HEK293 (cell line): Measurements from ENCODE around the gene SRSF1.

Experiments used
- FEZF1 ChIP-seq: fragments of 450-650 bp; formaldehyde crosslinking; IDR thresholded peaks from 2 replicates; pipeline ENCODE4 v1.5.1; 2016; ENCODE audit warnings: missing biosample characterization, missing genetic modification characterization
- GLIS2 ChIP-seq: fragments of 450-650 bp; formaldehyde crosslinking; IDR thresholded peaks from 2 replicates; pipeline ENCODE4 v1.5.1; 2016; ENCODE audit warnings: missing biosample characterization, missing genetic modification characterization
- HOXA7 ChIP-seq: sonication (generic); formaldehyde crosslinking; IDR thresholded peaks from 2 replicates; pipeline ENCODE4 v1.8.1; 2022; ENCODE audit warnings: missing genetic modification reagents, borderline replicate concordance
- KLF1 ChIP-seq: fragments of 450-650 bp; formaldehyde crosslinking; IDR thresholded peaks from 2 replicates; pipeline ENCODE4 v1.5.1; 2016; ENCODE audit warnings: missing biosample characterization, missing genetic modification characterization
- KLF7 ChIP-seq: fragments of 450-650 bp; formaldehyde crosslinking; IDR thresholded peaks from 2 replicates; pipeline ENCODE4 v1.5.1; 2016; ENCODE audit warnings: missing biosample characterization, missing genetic modification characterization, borderline replicate concordance
- SP3 ChIP-seq: fragments of 450-650 bp; formaldehyde crosslinking; IDR thresholded peaks from 2 replicates; pipeline ENCODE4 v1.5.1; 2016; ENCODE audit warnings: missing biosample characterization, missing genetic modification characterization
- ZBTB21 ChIP-seq: fragments of 450-650 bp; formaldehyde crosslinking; IDR thresholded peaks from 2 replicates; pipeline ENCODE4 v1.5.1; 2017; ENCODE audit warnings: missing biosample characterization, missing genetic modification characterization
- ZEB2 ChIP-seq: fragments of 450-650 bp; formaldehyde crosslinking; IDR thresholded peaks from 2 replicates; pipeline ENCODE4 v1.5.1; 2016; ENCODE audit warnings: missing biosample characterization, missing genetic modification characterization
- ZNF112 ChIP-seq: fragments of 450-650 bp; formaldehyde crosslinking; IDR thresholded peaks from 2 replicates; pipeline ENCODE4 v1.5.0; 2017; ENCODE audit warnings: missing biosample characterization, missing genetic modification characterization
- ZNF140 ChIP-seq: fragments of 450-650 bp; formaldehyde crosslinking; IDR thresholded peaks from 2 replicates; pipeline ENCODE4 v1.5.1; 2016; ENCODE audit warnings: missing biosample characterization, missing genetic modification characterization
- ZNF16 ChIP-seq: fragments of 450-650 bp; formaldehyde crosslinking; IDR thresholded peaks from 2 replicates; pipeline ENCODE4 v1.5.1; 2016; ENCODE audit warnings: low read depth, missing biosample characterization, missing genetic modification characterization
- ZNF184 ChIP-seq: fragments of 450-650 bp; IDR thresholded peaks from 2 replicates; pipeline ENCODE4 v1.5.1; 2018; ENCODE audit warnings: missing biosample characterization, mild to moderate bottlenecking, missing genetic modification characterization
- ZNF311 ChIP-seq: fragments of 450-650 bp; formaldehyde crosslinking; IDR thresholded peaks from 2 replicates; pipeline ENCODE4 v1.5.1; 2017; ENCODE audit warnings: missing biosample characterization, missing genetic modification characterization, borderline replicate concordance
- ZNF341 ChIP-seq: fragments of 450-650 bp; formaldehyde crosslinking; IDR thresholded peaks from 2 replicates; pipeline ENCODE4; 2016; ENCODE audit warnings: low read depth, missing biosample characterization, missing genetic modification characterization
- ZNF404 ChIP-seq: fragments of 450-650 bp; formaldehyde crosslinking; IDR thresholded peaks from 2 replicates; pipeline ENCODE4 v1.5.1; 2017; ENCODE audit warnings: missing biosample characterization, missing genetic modification characterization
- ZNF600 ChIP-seq: fragments of 450-650 bp; formaldehyde crosslinking; IDR thresholded peaks from 2 replicates; pipeline ENCODE4 v1.5.1; 2016; ENCODE audit warnings: missing biosample characterization, missing genetic modification characterization
- ZNF670 ChIP-seq: fragments of 450-650 bp; formaldehyde crosslinking; IDR thresholded peaks from 2 replicates; pipeline ENCODE4 v1.5.1; 2016; ENCODE audit warnings: missing biosample characterization, missing genetic modification characterization, low read depth
- ZNF701 ChIP-seq: fragments of 450-650 bp; formaldehyde crosslinking; IDR thresholded peaks from 2 replicates; pipeline ENCODE4 v1.5.1; 2016; ENCODE audit warnings: missing biosample characterization, missing genetic modification characterization
- ZNF76 ChIP-seq: fragments of 450-650 bp; formaldehyde crosslinking; IDR thresholded peaks from 2 replicates; pipeline ENCODE4; 2016; ENCODE audit warnings: low read depth, missing biosample characterization, missing genetic modification characterization, borderline replicate concordance
- ZNF843 ChIP-seq: fragments of 450-650 bp; formaldehyde crosslinking; IDR thresholded peaks from 2 replicates; pipeline ENCODE4 v1.5.1; 2016; ENCODE audit warnings: missing biosample characterization, missing genetic modification characterization
- TF ChIP-seq, protein P1 (sequence below): fragments of 450-650 bp; formaldehyde crosslinking; IDR thresholded peaks from 2 replicates; pipeline ENCODE4 v1.5.1; 2016; ENCODE audit warnings: missing biosample characterization, missing genetic modification characterization
- TF ChIP-seq, protein P2 (sequence below): fragments of 450-650 bp; formaldehyde crosslinking; IDR thresholded peaks from 2 replicates; pipeline ENCODE4 v1.5.1; 2016; ENCODE audit warnings: missing biosample characterization, missing genetic modification characterization
- TF ChIP-seq, protein P3 (sequence below): fragments of 450-650 bp; formaldehyde crosslinking; IDR thresholded peaks from 2 replicates; pipeline ENCODE4 v1.5.1; 2016; ENCODE audit warnings: missing biosample characterization, missing genetic modification characterization, borderline replicate concordance
- TF ChIP-seq, protein P4 (sequence below): fragments of 450-650 bp; formaldehyde crosslinking; IDR thresholded peaks from 2 replicates; pipeline ENCODE4 v1.5.1; 2016; ENCODE audit warnings: missing biosample characterization, missing genetic modification characterization
- TF ChIP-seq, protein P5 (sequence below): fragments of 450-650 bp; formaldehyde crosslinking; IDR thresholded peaks from 2 replicates; pipeline ENCODE4 v1.5.1; 2017; ENCODE audit warnings: missing biosample characterization, missing genetic modification characterization
- TF ChIP-seq, protein P6 (sequence below): fragments of 450-650 bp; formaldehyde crosslinking; IDR thresholded peaks from 2 replicates; pipeline ENCODE4 v1.5.1; 2016; ENCODE audit warnings: missing biosample characterization, missing genetic modification characterization, low read depth
- TF ChIP-seq, protein P7 (sequence below): fragments of 450-650 bp; formaldehyde crosslinking; IDR thresholded peaks from 2 replicates; pipeline ENCODE4 v1.5.1; 2016; ENCODE audit warnings: missing biosample characterization, missing genetic modification characterization
- TF ChIP-seq, protein P8 (sequence below): fragments of 450-650 bp; formaldehyde crosslinking; IDR thresholded peaks from 2 replicates; pipeline ENCODE4 v1.5.1; 2016; ENCODE audit warnings: missing biosample characterization, missing genetic modification characterization

Gene SRSF1

DNA sequence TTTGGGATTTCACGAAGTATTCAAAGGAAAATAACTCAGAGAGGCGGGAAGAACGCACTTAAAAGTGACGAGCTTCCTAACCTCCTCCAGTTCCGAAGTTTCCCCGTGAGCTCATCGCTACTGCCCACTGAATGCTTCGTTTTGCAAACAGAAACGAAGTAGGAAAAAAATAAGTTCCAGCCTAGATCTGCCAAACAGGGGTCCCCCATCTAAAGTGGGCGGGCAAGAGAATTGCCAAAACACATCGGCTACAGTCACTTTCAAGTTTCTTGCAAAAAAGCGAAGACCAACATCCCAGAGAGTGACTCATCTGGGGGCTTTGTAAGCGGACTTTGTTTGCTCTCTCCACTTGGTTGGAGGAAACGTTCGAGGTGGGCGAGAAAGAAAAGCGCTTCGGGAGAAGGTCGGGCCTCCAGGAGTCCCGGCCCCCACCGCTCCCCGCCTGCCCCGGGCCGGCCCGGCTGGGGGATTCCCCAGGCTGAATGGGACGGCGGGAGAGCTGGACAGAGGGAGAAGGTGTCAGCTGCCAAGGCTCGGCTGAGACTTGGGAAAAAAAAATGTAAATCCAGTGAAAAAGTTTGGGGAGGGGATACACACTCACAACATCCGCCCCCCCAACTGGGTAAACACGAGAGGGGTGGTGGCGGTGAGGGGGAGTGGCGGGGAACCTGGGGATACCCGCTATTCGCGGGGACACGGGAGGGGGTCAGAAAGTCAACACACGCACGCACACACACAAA is 20.0 kb downstream of the SRSF1 start (continued):
- TF ChIP-seq, protein P1, sequence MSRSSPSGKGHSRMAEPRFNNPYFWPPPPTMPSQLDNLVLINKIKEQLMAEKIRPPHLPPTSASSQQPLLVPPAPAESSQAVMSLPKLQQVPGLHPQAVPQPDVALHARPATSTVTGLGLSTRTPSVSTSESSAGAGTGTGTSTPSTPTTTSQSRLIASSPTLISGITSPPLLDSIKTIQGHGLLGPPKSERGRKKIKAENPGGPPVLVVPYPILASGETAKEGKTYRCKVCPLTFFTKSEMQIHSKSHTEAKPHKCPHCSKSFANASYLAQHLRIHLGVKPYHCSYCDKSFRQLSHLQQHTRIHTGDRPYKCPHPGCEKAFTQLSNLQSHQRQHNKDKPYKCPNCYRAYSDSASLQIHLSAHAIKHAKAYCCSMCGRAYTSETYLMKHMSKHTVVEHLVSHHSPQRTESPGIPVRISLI (tag by site-specific recombination): peak; percentile 48; the same call in 1 of the 2 replicates
- TF ChIP-seq, protein P2, sequence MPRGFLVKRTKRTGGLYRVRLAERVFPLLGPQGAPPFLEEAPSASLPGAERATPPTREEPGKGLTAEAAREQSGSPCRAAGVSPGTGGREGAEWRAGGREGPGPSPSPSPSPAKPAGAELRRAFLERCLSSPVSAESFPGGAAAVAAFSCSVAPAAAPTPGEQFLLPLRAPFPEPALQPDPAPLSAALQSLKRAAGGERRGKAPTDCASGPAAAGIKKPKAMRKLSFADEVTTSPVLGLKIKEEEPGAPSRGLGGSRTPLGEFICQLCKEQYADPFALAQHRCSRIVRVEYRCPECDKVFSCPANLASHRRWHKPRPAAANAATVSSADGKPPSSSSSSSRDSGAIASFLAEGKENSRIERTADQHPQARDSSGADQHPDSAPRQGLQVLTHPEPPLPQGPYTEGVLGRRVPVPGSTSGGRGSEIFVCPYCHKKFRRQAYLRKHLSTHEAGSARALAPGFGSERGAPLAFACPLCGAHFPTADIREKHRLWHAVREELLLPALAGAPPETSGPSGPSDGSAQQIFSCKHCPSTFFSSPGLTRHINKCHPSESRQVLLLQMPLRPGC (tag by site-specific recombination): no peak
- TF ChIP-seq, protein P3, sequence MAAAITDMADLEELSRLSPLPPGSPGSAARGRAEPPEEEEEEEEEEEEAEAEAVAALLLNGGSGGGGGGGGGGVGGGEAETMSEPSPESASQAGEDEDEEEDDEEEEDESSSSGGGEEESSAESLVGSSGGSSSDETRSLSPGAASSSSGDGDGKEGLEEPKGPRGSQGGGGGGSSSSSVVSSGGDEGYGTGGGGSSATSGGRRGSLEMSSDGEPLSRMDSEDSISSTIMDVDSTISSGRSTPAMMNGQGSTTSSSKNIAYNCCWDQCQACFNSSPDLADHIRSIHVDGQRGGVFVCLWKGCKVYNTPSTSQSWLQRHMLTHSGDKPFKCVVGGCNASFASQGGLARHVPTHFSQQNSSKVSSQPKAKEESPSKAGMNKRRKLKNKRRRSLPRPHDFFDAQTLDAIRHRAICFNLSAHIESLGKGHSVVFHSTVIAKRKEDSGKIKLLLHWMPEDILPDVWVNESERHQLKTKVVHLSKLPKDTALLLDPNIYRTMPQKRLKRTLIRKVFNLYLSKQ: no peak
- TF ChIP-seq ZNF112 (tag by site-specific recombination) (no peak), FEZF1 (no peak), ZBTB21 (tag by site-specific recombination) (peak; percentile 54; the same call in 1 of the 2 replicates), HOXA7 (CRISPR knock-in tag) (no peak), ZNF140 (tag by site-specific recombination) (no peak), GLIS2 (tag by site-specific recombination) (no peak; the same call in 1 of the 2 replicates), ZNF76 (peak; percentile 6; the same call in 1 of the 2 replicates), ZNF311 (tag by site-specific recombination) (no peak), KLF7 (tag by site-specific recombination) (no peak), ZNF843 (tag by site-specific recombination) (no peak), ZNF404 (tag by site-specific recombination) (no peak), SP3 (tag by site-specific recombination) (peak; percentile 26; the same call in 1 of the 2 replicates), ZNF16 (tag by site-specific recombination) (no peak), ZNF670 (no peak), ZNF701 (tag by site-specific recombination) (no peak), ZEB2 (tag by site-specific recombination) (peak; percentile 57), ZNF341 (tag by site-specific recombination) (peak; percentile 76), ZNF600 (peak; percentile 69), KLF1 (tag by site-specific recombination) (no peak), ZNF184 (tag by site-specific recombination) (0 out of 2 replicates have a peak, but pooled peaks have one; percentile 13)
- TF ChIP-seq, protein P4, sequence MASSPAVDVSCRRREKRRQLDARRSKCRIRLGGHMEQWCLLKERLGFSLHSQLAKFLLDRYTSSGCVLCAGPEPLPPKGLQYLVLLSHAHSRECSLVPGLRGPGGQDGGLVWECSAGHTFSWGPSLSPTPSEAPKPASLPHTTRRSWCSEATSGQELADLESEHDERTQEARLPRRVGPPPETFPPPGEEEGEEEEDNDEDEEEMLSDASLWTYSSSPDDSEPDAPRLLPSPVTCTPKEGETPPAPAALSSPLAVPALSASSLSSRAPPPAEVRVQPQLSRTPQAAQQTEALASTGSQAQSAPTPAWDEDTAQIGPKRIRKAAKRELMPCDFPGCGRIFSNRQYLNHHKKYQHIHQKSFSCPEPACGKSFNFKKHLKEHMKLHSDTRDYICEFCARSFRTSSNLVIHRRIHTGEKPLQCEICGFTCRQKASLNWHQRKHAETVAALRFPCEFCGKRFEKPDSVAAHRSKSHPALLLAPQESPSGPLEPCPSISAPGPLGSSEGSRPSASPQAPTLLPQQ (tag by site-specific recombination): peak; percentile 41; the same call in 1 of the 2 replicates
- TF ChIP-seq, protein P5, sequence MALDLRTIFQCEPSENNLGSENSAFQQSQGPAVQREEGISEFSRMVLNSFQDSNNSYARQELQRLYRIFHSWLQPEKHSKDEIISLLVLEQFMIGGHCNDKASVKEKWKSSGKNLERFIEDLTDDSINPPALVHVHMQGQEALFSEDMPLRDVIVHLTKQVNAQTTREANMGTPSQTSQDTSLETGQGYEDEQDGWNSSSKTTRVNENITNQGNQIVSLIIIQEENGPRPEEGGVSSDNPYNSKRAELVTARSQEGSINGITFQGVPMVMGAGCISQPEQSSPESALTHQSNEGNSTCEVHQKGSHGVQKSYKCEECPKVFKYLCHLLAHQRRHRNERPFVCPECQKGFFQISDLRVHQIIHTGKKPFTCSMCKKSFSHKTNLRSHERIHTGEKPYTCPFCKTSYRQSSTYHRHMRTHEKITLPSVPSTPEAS (tag by site-specific recombination): no peak
- TF ChIP-seq, protein P6, sequence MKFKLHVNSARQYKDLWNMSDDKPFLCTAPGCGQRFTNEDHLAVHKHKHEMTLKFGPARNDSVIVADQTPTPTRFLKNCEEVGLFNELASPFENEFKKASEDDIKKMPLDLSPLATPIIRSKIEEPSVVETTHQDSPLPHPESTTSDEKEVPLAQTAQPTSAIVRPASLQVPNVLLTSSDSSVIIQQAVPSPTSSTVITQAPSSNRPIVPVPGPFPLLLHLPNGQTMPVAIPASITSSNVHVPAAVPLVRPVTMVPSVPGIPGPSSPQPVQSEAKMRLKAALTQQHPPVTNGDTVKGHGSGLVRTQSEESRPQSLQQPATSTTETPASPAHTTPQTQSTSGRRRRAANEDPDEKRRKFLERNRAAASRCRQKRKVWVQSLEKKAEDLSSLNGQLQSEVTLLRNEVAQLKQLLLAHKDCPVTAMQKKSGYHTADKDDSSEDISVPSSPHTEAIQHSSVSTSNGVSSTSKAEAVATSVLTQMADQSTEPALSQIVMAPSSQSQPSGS (tag by site-specific recombination): peak; percentile 10; the same call in 1 of the 2 replicates
- TF ChIP-seq, protein P7, sequence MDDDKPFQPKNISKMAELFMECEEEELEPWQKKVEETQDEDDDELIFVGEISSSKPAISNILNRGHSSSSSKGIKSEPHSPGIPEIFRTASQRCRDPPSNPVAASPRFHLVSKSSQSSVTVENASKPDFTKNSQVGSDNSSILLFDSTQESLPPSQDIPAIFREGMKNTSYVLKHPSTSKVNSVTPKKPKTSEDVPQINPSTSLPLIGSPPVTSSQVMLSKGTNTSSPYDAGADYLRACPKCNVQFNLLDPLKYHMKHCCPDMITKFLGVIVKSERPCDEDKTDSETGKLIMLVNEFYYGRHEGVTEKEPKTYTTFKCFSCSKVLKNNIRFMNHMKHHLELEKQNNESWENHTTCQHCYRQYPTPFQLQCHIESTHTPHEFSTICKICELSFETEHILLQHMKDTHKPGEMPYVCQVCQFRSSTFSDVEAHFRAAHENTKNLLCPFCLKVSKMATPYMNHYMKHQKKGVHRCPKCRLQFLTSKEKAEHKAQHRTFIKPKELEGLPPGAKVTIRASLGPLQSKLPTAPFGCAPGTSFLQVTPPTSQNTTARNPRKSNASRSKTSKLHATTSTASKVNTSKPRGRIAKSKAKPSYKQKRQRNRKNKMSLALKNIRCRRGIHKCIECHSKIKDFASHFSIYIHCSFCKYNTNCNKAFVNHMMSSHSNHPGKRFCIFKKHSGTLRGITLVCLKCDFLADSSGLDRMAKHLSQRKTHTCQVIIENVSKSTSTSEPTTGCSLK (tag by site-specific recombination): no peak
- TF ChIP-seq, protein P8, sequence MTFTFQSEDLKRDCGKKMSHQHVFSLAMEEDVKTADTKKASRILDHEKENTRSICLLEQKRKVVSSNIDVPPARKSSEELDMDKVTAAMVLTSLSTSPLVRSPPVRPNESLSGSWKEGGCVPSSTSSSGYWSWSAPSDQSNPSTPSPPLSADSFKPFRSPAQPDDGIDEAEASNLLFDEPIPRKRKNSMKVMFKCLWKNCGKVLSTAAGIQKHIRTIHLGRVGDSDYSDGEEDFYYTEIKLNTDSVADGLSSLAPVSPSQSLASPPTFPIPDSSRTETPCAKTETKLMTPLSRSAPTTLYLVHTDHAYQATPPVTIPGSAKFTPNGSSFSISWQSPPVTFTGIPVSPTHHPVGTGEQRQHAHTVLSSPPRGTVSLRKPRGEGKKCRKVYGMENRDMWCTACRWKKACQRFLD: no peak
